Left lung (tissue), 10 donors: Measurements from ENCODE around the gene KRTAP4-12. TPM values are rescaled to one million over a fixed set of nuclear protein-coding genes. Genes with fewer than 3 reads are reported as not detected.
"Not testable (repeated sequence)": the region's sequence is repeated elsewhere in the genome, so short reads cannot be mapped to it uniquely, and the experiment has no call there.

Source experiments
- ATAC-seq: fragments of 200-7000 bp; cut with Tn5 transposase; one replicate; pipeline ENCODE4 v1.9.1; 2020; ENCODE audit warnings: moderate library complexity
- DNase-seq, 4 donors: peaks; one replicate each; pipeline ENCODE4 v3.0.0-alpha.2; 2013 to 2020
- H3K27ac ChIP-seq, 2 donors: fragments of 200-600 bp; sonication (generic) in 1 of 2; one replicate each; pipeline versions ENCODE4 v1.5.0 to v1.8.0; 2020 to 2021
- H3K27me3 ChIP-seq, 2 donors: fragments of 200-600 bp; sonication (generic) in 1 of 2; one replicate each; pipeline versions ENCODE4 v1.5.0 to v1.8.0; 2020 to 2021
- H3K36me3 ChIP-seq, 2 donors: fragments of 200-600 bp; sonication (generic) in 1 of 2; one replicate each; pipeline versions ENCODE4 v1.5.0 to v1.8.0; 2020 to 2021
- H3K4me1 ChIP-seq, 2 donors: fragments of 200-600 bp; one replicate each; pipeline ENCODE4 v1.8.0; 2021
- H3K4me3 ChIP-seq, 2 donors: fragments of 200-600 bp; sonication (generic) in 1 of 2; one replicate each; pipeline versions ENCODE4 v1.5.0 to v1.8.0; 2020 to 2021; ENCODE audit warnings: mild to moderate bottlenecking in 1 of 2
- H3K9me3 ChIP-seq, 2 donors: fragments of 200-600 bp; sonication (generic) in 1 of 2; one replicate each; pipeline versions ENCODE4 v1.5.0 to v1.8.0; 2020 to 2021
- CTCF ChIP-seq, 2 donors: fragments of 200-600 bp; sonication (generic) in 1 of 2; IDR thresholded peaks; one replicate each; pipeline versions ENCODE4 v1.5.0 to v1.8.0; 2021; ENCODE audit warnings: antibody characterized with exemption in 2 of 2
- intact Hi-C, 2 donors: fragments of 100-400 bp; cut with DNase I; formaldehyde crosslinking; loops; one replicate each; pipeline versions ENCODE4 v1.11.2 to v1.14.2; 2022
- polyA plus RNA-seq, 6 donors: library from polyadenylated mRNA; unstranded; fragments of 120-200 nt; gene quantifications; one replicate each; pipeline ENCODE4 v1.2.1, GENCODE V29; 2013; ENCODE audit not compliant: insufficient read length in 6 of 6
- total RNA-seq, 2 donors: library from RNA; stranded (reverse); fragmentation: NEBNext Ultra II Directional; extraction: Animal tissue kit (Norgen Biotek cat#: 25700); gene quantifications; one replicate each; pipeline ENCODE4 v1.2.1, GENCODE V29; 2021
- donor health status: DM: no; HTN: yes; CAD: no.
- donor health status: DM: no; HTN: no; CAD: no.

The KRTAP4-12 gene
- total and polyA plus RNA-seq, 8 donors: not detected

- peaks cover 0 to 8% of the 10 kb centered on the region in 2 donors for H3K27me3 ChIP-seq
- DNase-seq (no peak), ATAC-seq (no peak)
- TF ChIP-seq CTCF (IDR thresholded peaks at IDR 0.05): no peak
- no peaks in the 10 kb centered on the region for H3K36me3 ChIP-seq
- no peaks in the 10 kb centered on the region for H3K9me3 ChIP-seq
- intact Hi-C loops: no loop called here
- H3K4me1 ChIP-seq: no peaks in the 10 kb centered on the region
- no peak overlapping the region for H3K4me3 ChIP-seq
- no peak overlapping the region for H3K27ac ChIP-seq
These were observed 2.2 kb downstream of the KRTAP4-12 start for GRCh38 chr17:41121742-41122141.

- H3K36me3 ChIP-seq, H3K9me3 ChIP-seq, H3K27ac ChIP-seq, intact Hi-C loops, H3K4me3 ChIP-seq, H3K27me3 ChIP-seq, ATAC-seq, DNase-seq, H3K4me1 ChIP-seq: not testable (repeated sequence)
These were observed 4.0 kb downstream of the KRTAP4-12 start for GRCh38 chr17:41119696-41120690.

GRCh38 chr17:41118721-41119120 is 5.3 kb downstream of the KRTAP4-12 start:
- H3K4me3 ChIP-seq: no peak overlapping the region
- no peaks in the 10 kb centered on the region for H3K36me3 ChIP-seq
- DNase-seq: no peak
- no peaks in the 10 kb centered on the region for H3K9me3 ChIP-seq
- H3K27me3 ChIP-seq: peaks cover 0 to 7% of the 10 kb centered on the region in 2 donors
- no peak for ATAC-seq
- no peaks in the 10 kb centered on the region for H3K4me1 ChIP-seq
- TF ChIP-seq CTCF (IDR thresholded peaks at IDR 0.05): no peak
- no peak overlapping the region for H3K27ac ChIP-seq
- intact Hi-C loops: no loop called here

GRCh38 chr17:41117846-41118386 is 6.1 kb downstream of the KRTAP4-12 start, which contains the start of gene KRTAP4-11:
Gene KRTAP4-11 (minus strand): TSS chr17:41118373. CDS start chr17:41118315, 58 bp downstream.
- DNase-seq, H3K27me3 ChIP-seq, H3K4me1 ChIP-seq, H3K4me3 ChIP-seq, intact Hi-C loops, H3K27ac ChIP-seq, H3K36me3 ChIP-seq, ATAC-seq, H3K9me3 ChIP-seq: not testable (repeated sequence)

GRCh38 chr17:41116297-41116696 is 7.7 kb downstream of the KRTAP4-12 start:
- intact Hi-C loops: no loop called here
- no peak for ATAC-seq
- DNase-seq: no peak
- Histone ChIP-seq H3K9me3 (no peaks in the 10 kb centered on the region), H3K4me1 (no peaks in the 10 kb centered on the region), H3K4me3 (no peak overlapping the region), H3K27me3 (peaks cover 0 to 7% of the 10 kb centered on the region in 2 donors), H3K27ac (no peak overlapping the region), H3K36me3 (no peaks in the 10 kb centered on the region)
- TF ChIP-seq CTCF (IDR thresholded peaks at IDR 0.05): no peak

GRCh38 chr17:41111151-41111885 is 12.7 kb downstream of the KRTAP4-12 start:
- intact Hi-C loops: no loop called here
- no peak overlapping the region for H3K4me3 ChIP-seq
- H3K36me3 ChIP-seq: no peaks in the 10 kb centered on the region
- H3K27me3 ChIP-seq: peaks cover 0 to 7% of the 10 kb centered on the region in 2 donors
- no peaks in the 10 kb centered on the region for H3K4me1 ChIP-seq
- ATAC-seq (no peak), DNase-seq (no peak)
- H3K9me3 ChIP-seq: no peaks in the 10 kb centered on the region
- no peak for TF ChIP-seq CTCF (IDR thresholded peaks at IDR 0.05)
- H3K27ac ChIP-seq: no peak overlapping the region

- H3K4me3 ChIP-seq, intact Hi-C loops, H3K9me3 ChIP-seq, H3K36me3 ChIP-seq, DNase-seq, H3K4me1 ChIP-seq, H3K27me3 ChIP-seq, H3K27ac ChIP-seq, ATAC-seq: not testable (repeated sequence)
These were observed 15.1 kb downstream of the KRTAP4-12 start for GRCh38 chr17:41108728-41109386.
